Stimulated activated CD8-positive, alpha-beta memory T cell treated with anti-CD3 and anti-CD28 coated beads, Interleukin-4, amount 100 ng/mL, for 1 hour (primary cell): ENCODE data around the gene MLLT3.

Experiments used
- DNase-seq, 2 donors: peaks; one replicate each; pipeline ENCODE4 v3.0.0-alpha.2; 2020; ENCODE audit warnings: low read depth in 2 of 2, low spot score in 1 of 2

MLLT3 gene

GRCh38 chr9:20391208-20391607 is 231.1 kb downstream of the MLLT3 start:
- DNase-seq, result no peak

GRCh38 chr9:20390400-20390799 is 231.9 kb downstream of the MLLT3 start:
- DNase-seq, result no peak

- DNase-seq, result no peak
These were observed 235.2 kb downstream of the MLLT3 start for GRCh38 chr9:20387062-20387461.

GRCh38 chr9:20384642-20385041 is 237.7 kb downstream of the MLLT3 start:
- DNase-seq, result no peak

GRCh38 chr9:20382460-20383071 is 239.7 kb downstream of the MLLT3 start:
- no peak for DNase-seq

GRCh38 chr9:20380546-20380945 is 241.8 kb downstream of the MLLT3 start:
- DNase-seq, result no peak

- no peak for DNase-seq
These were observed 242.5 kb downstream of the MLLT3 start for GRCh38 chr9:20379804-20380225.

GRCh38 chr9:20378851-20379250 is 243.4 kb downstream of the MLLT3 start:
- DNase-seq, result no peak

GRCh38 chr9:20377790-20378189 is 244.5 kb downstream of the MLLT3 start:
- DNase-seq, result no peak

- DNase-seq, result no peak
These were observed 245.4 kb downstream of the MLLT3 start for GRCh38 chr9:20376731-20377375.

GRCh38 chr9:20376042-20376441 is 246.3 kb downstream of the MLLT3 start:
- no peak for DNase-seq

- DNase-seq, result no peak
These were observed 249.0 kb downstream of the MLLT3 start for GRCh38 chr9:20373263-20373662.

- no peak for DNase-seq
These were observed 252.9 kb downstream of the MLLT3 start for GRCh38 chr9:20369391-20369790.

- no peak for DNase-seq
These were observed 254.4 kb downstream of the MLLT3 start for GRCh38 chr9:20367855-20368254.

- no peak for DNase-seq
These were observed 257.3 kb downstream of the MLLT3 start for GRCh38 chr9:20364959-20365358.

- DNase-seq, result no peak
These were observed 259.1 kb downstream of the MLLT3 start for GRCh38 chr9:20363233-20363632.

GRCh38 chr9:20361656-20362570 is 260.4 kb downstream of the MLLT3 start:
- no peak for DNase-seq

- no peak for DNase-seq
These were observed 261.1 kb downstream of the MLLT3 start for GRCh38 chr9:20361229-20361628.

- no peak for DNase-seq
These were observed 264.1 kb downstream of the MLLT3 start for GRCh38 chr9:20358207-20358606.

- DNase-seq, result no peak
These were observed 265.3 kb downstream of the MLLT3 start for GRCh38 chr9:20357037-20357432.

- DNase-seq, result no peak
These were observed 265.8 kb downstream of the MLLT3 start for GRCh38 chr9:20356403-20357036.

GRCh38 chr9:20355022-20355421 is 267.3 kb downstream of the MLLT3 start:
- no peak for DNase-seq
